ENCODE data around the gene KCTD21.

Gene KCTD21

DNA sequence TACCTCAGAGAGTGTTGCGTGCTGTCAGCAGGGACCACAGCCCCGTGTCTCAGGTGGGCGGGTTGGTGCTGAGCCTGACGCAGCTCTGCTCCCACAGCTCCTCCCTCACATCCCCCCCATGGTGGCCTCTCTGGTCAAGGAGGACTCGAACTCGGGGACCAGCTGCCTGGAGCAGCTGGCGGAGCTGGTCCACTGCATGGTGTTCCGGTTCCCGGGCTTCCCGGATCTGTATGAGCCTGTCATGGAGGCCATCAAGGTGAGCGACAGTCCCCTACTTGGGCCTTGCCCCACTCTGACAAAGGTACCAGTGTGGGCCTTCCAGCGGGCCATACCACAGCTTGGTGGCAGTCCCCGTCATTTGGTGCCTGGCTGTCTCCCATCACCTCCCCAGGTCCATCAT lies 12.1 kb upstream of the KCTD21 start:
- peaks cover 21% of the 10 kb centered on the region for H3K4me1 Mint-ChIP-seq (ENCODE audit: low read depth)
- no peak overlapping the region for H3K4me3 Mint-ChIP-seq
- H3K27ac Mint-ChIP-seq, result no peak overlapping the region
- intact Hi-C loops (cut with micrococcal nuclease), result no loop called here
- H3K9me3 Mint-ChIP-seq, result no peaks in the 10 kb centered on the region
- H3K36me3 Mint-ChIP-seq (ENCODE audit: low read depth), result peaks cover 68% of the 10 kb centered on the region
- H3K27me3 Mint-ChIP-seq, result peaks cover 3% of the 10 kb centered on the region

GRCh38 chr11:78200061-78200460 lies 11.6 kb upstream of the KCTD21 start:
- H3K4me3 Mint-ChIP-seq, result no peak overlapping the region
- no peak overlapping the region for H3K27ac Mint-ChIP-seq
- no peaks in the 10 kb centered on the region for H3K9me3 Mint-ChIP-seq
- peaks cover 21% of the 10 kb centered on the region for H3K4me1 Mint-ChIP-seq (ENCODE audit: low read depth)
- H3K27me3 Mint-ChIP-seq, result peaks cover 5% of the 10 kb centered on the region
- peaks cover 63% of the 10 kb centered on the region for H3K36me3 Mint-ChIP-seq (ENCODE audit: low read depth)
- intact Hi-C loops (cut with micrococcal nuclease), result no loop called here

DNA sequence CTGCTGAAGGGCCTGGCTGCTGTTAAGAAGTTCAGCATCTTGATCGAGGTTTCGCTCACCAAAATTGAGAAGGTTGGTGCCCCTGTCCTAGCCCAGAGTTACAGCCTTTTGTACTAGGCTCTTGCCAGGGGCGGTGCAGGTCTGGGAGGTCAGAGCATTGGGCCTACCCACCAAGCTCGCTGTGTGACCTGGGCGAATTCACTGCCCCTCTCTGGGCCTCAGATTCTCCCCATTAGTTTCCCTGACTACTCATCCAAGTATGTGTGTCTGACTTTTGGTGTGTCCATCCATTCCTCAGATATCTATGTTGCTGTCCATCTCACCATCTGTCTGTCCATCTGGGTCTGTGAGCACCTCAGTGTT lies 11.2 kb upstream of the KCTD21 start:
- intact Hi-C loops (cut with micrococcal nuclease), result no loop called here
- H3K4me1 Mint-ChIP-seq (ENCODE audit: low read depth), result peaks cover 22% of the 10 kb centered on the region

GRCh38 chr11:78199015-78199652 lies 10.7 kb upstream of the KCTD21 start:
- no peak overlapping the region for H3K27ac Mint-ChIP-seq
- H3K36me3 Mint-ChIP-seq (ENCODE audit: low read depth), result peaks cover 54% of the 10 kb centered on the region
- H3K4me3 Mint-ChIP-seq, result no peak overlapping the region
- intact Hi-C loops (cut with micrococcal nuclease), result no loop called here
- no peaks in the 10 kb centered on the region for H3K9me3 Mint-ChIP-seq
- peaks cover 27% of the 10 kb centered on the region for H3K4me1 Mint-ChIP-seq (ENCODE audit: low read depth)
- H3K27me3 Mint-ChIP-seq, result peaks cover 6% of the 10 kb centered on the region

More for the DNA sequence above, 11.2 kb upstream of the KCTD21 start:
- Mint-ChIP-seq H3K9me3 (no peaks in the 10 kb centered on the region), H3K36me3 (ENCODE audit: low read depth) (peaks cover 59% of the 10 kb centered on the region), H3K27me3 (peaks cover 6% of the 10 kb centered on the region), H3K4me3 (no peak overlapping the region), H3K27ac (no peak overlapping the region)

DNA sequence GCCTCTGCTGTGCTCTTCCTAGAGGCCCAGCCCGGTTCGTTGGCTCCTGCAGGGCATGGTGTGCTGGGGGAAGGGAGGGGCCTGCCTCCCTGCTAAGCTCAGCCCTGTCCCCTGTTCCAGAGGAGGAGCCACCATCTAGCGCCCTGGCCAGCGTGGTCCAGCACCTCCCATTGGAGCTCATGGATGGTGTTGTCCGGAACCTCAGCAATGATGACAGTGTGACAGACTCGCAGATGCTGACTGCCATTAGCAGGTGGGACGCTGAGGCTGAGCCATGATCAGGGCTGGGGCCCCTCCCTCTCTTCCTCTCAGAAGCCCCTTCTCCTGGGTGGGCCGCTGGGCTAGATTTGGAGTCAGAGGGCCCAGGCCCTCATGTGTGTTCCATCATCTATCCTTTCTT lies 9.4 kb upstream of the KCTD21 start:
- Mint-ChIP-seq H3K4me1 (ENCODE audit: low read depth) (peaks cover 31% of the 10 kb centered on the region), H3K36me3 (ENCODE audit: low read depth) (peaks cover 59% of the 10 kb centered on the region), H3K9me3 (no peaks in the 10 kb centered on the region), H3K4me3 (no peak overlapping the region), H3K27ac (no peak overlapping the region), H3K27me3 (peaks cover 6% of the 10 kb centered on the region)
- intact Hi-C loops (cut with micrococcal nuclease), result no loop called here

GRCh38 chr11:78196661-78197091 lies 8.2 kb upstream of the KCTD21 start:
- Mint-ChIP-seq H3K36me3 (ENCODE audit: low read depth) (peaks cover 57% of the 10 kb centered on the region), H3K4me3 (no peak overlapping the region), H3K4me1 (ENCODE audit: low read depth) (peaks cover 29% of the 10 kb centered on the region), H3K9me3 (no peaks in the 10 kb centered on the region), H3K27me3 (peaks cover 6% of the 10 kb centered on the region), H3K27ac (no peak overlapping the region)
- intact Hi-C loops (cut with micrococcal nuclease), result no loop called here

DNA sequence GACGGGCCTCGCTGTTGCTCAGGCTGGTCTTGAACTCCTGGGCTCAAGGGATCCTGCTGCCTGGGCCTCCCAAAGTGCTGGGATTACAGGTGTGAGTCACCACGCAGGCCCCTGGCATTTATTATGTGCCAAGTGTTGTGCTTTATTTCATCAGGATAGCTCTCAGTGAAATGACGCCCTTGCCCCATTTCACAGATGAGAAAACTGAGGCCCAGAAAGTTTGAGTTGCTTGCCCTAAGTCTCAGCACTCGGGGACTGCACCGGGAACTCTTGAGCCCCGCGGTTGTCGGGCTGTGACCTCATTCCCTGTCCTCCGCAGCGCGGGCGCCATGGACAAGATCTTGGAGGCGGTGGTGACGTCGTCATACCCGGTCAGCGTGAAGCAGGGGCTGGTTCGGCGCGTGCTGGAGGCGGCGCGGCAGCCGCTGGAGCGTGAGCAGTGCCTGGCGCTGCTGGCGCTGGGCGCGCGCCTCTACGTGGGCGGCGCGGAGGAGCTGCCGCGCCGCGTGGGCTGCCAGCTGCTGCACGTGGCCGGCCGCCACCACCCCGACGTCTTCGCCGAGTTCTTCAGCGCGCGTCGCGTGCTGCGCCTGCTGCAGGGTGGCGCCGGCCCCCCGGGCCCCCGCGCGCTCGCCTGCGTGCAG lies 7.6 kb upstream of the KCTD21 start:
- peaks cover 50% of the 10 kb centered on the region for H3K36me3 Mint-ChIP-seq (ENCODE audit: low read depth)
- peaks cover 6% of the 10 kb centered on the region for H3K27me3 Mint-ChIP-seq
- H3K4me1 Mint-ChIP-seq (ENCODE audit: low read depth), result peaks cover 32% of the 10 kb centered on the region
- no peak overlapping the region for H3K27ac Mint-ChIP-seq
- intact Hi-C loops (cut with micrococcal nuclease), result no loop called here
- H3K9me3 Mint-ChIP-seq, result no peaks in the 10 kb centered on the region
- H3K4me3 Mint-ChIP-seq, result no peak overlapping the region

- intact Hi-C loops (cut with micrococcal nuclease), result no loop called here
These were observed 6.1 kb upstream of the KCTD21 start for GRCh38 chr11:78194490-78194889.

GRCh38 chr11:78193806-78194205 lies 5.4 kb upstream of the KCTD21 start:
- peaks cover 55% of the 10 kb centered on the region for H3K4me1 Mint-ChIP-seq (ENCODE audit: low read depth)

More at GRCh38 chr11:78194490-78194889, 6.1 kb upstream of the KCTD21 start:
- Mint-ChIP-seq H3K27me3 (peaks cover 6% of the 10 kb centered on the region), H3K36me3 (ENCODE audit: low read depth) (peaks cover 35% of the 10 kb centered on the region), H3K27ac (no peak overlapping the region), H3K4me1 (ENCODE audit: low read depth) (peaks cover 48% of the 10 kb centered on the region), H3K9me3 (no peaks in the 10 kb centered on the region), H3K4me3 (no peak overlapping the region)

GRCh38 chr11:78192911-78193351 lies 4.5 kb upstream of the KCTD21 start:
- H3K36me3 Mint-ChIP-seq (ENCODE audit: low read depth), result peaks cover 34% of the 10 kb centered on the region
- H3K27me3 Mint-ChIP-seq, result peaks cover 6% of the 10 kb centered on the region
- H3K27ac Mint-ChIP-seq, result peak overlapping the region; percentile 55
- intact Hi-C loops (cut with micrococcal nuclease), result no loop called here
- H3K4me3 Mint-ChIP-seq, result no peak overlapping the region
- no peaks in the 10 kb centered on the region for H3K9me3 Mint-ChIP-seq
- H3K4me1 Mint-ChIP-seq (ENCODE audit: low read depth), result peaks cover 56% of the 10 kb centered on the region

More at GRCh38 chr11:78193806-78194205, 5.4 kb upstream of the KCTD21 start:
- Mint-ChIP-seq H3K4me3 (no peak overlapping the region), H3K9me3 (no peaks in the 10 kb centered on the region), H3K27me3 (peaks cover 6% of the 10 kb centered on the region), H3K27ac (peak overlapping the region; percentile 55), H3K36me3 (ENCODE audit: low read depth) (peaks cover 34% of the 10 kb centered on the region)
- intact Hi-C loops (cut with micrococcal nuclease), result no loop called here

DNA sequence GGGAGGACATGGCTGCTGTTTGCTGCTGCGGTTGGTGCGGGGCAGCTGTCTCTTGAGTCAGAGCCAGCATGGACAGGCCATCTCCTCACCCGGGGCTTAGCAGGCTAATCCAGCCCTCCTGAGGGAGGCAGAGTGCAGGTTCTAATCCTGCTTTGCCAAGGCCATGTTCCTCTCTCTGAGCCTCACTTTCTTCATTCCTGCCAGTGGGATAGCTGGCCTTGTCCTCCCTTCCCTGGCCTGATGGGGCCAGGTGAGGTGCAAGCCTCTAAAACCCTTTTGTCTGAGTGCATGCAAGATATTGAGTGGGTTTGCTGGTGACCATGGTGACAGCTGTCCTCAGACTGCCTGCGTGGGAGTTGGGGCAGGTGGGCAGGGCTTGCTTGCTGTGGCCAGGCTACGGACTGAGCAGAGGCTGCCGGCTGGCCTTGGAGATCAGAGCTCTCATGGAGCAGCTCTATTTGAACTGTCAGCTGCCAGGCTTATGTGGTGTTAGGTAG lies 3.8 kb upstream of the KCTD21 start:
- Mint-ChIP-seq H3K27me3 (peaks cover 6% of the 10 kb centered on the region), H3K4me1 (ENCODE audit: low read depth) (peaks cover 63% of the 10 kb centered on the region), H3K36me3 (ENCODE audit: low read depth) (peaks cover 31% of the 10 kb centered on the region), H3K27ac (peak overlapping the region; percentile 55), H3K9me3 (no peaks in the 10 kb centered on the region), H3K4me3 (no peak overlapping the region)
- intact Hi-C loops (cut with micrococcal nuclease), result no loop called here

- Mint-ChIP-seq H3K27ac (peak overlapping the region; percentile 93), H3K4me3 (no peak overlapping the region), H3K9me3 (no peaks in the 10 kb centered on the region), H3K27me3 (peaks cover 4% of the 10 kb centered on the region), H3K36me3 (ENCODE audit: low read depth) (peaks cover 24% of the 10 kb centered on the region), H3K4me1 (ENCODE audit: low read depth) (peaks cover 68% of the 10 kb centered on the region)
- intact Hi-C loops (cut with micrococcal nuclease), result no loop called here
These were observed 2.6 kb upstream of the KCTD21 start for GRCh38 chr11:78190871-78191538.

GRCh38 chr11:78190374-78190773 lies 1.9 kb upstream of the KCTD21 start:
- peak overlapping the region; percentile 93 for H3K27ac Mint-ChIP-seq
- H3K9me3 Mint-ChIP-seq, result no peaks in the 10 kb centered on the region
- peaks cover 3% of the 10 kb centered on the region for H3K27me3 Mint-ChIP-seq
- intact Hi-C loops (cut with micrococcal nuclease), result no loop called here
- peaks cover 68% of the 10 kb centered on the region for H3K4me1 Mint-ChIP-seq (ENCODE audit: low read depth)
- no peak overlapping the region for H3K4me3 Mint-ChIP-seq
- H3K36me3 Mint-ChIP-seq (ENCODE audit: low read depth), result peaks cover 26% of the 10 kb centered on the region

GRCh38 chr11:78189851-78190250 lies 1.4 kb upstream of the KCTD21 start:
- H3K4me3 Mint-ChIP-seq, result peak overlapping the region; percentile 97
- peaks cover 26% of the 10 kb centered on the region for H3K36me3 Mint-ChIP-seq (ENCODE audit: low read depth)
- H3K4me1 Mint-ChIP-seq (ENCODE audit: low read depth), result peaks cover 68% of the 10 kb centered on the region
- intact Hi-C loops (cut with micrococcal nuclease), result loop anchor here (2.0 kb wide), 1 partner anchor 51 kb away; the partner anchor contains the start of gene ALG8
- H3K27me3 Mint-ChIP-seq, result no peaks in the 10 kb centered on the region
- peak overlapping the region; percentile 93 for H3K27ac Mint-ChIP-seq
- no peaks in the 10 kb centered on the region for H3K9me3 Mint-ChIP-seq

Data from dendritic cell treated with granulocyte-macrophage colony-stimulating factor and Interleukin-4, amounts not matched to agents 40 ng/mL and 50 ng/mL, for 4 days (primary cell).